D341Med (cell line): ENCODE data around the gene TP53I13.

Source experiments
- DNase-seq: peaks from one replicate; pipeline ENCODE4 v3.0.0; 2012; ENCODE audit warnings: low spot score

TP53I13 gene

DNA sequence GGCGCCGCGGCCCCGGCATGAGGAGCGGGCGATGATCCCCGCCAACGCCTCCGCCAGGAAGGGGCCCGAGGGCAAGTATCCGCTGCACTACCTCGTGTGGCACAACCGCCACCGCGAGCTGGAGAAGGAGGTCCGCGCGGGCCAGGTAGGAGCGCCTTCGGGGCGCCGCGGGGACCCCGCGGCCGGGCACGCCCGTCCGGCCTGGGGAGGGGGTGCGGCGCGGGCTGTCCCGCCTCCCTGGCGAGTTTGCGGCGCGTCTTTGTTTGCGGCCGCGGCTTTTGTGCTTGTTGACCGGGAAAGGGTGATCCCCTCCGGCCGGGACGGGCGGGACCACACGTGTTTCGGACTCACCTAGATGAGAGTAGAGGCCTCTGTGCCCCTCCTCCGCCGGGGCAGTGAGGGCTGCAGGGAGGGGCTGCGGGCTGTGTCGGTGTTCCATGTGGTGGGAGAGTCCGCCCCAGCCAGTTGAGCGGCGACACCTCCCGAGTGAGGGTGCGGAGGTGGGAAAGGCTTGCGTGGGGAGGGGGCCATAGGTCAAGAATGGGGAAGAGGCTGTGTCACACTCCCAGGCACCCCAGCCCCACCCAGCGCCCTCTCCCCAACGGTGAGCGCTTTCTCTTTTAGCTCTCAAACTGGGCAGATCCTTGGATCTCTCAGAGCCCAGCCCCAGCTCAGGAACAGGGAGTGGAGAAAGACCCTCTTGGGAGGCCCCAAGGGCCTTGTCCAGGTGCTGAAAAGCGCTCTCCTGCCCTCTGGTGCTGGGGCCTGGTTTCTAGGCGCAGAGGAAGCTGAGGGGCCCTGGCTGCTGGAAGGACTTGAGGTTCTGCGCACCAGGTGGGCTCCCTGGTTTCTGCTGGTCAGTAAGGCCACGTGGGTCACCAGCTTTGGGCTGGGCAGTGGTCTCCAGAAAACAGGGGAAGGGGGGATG, 25.4 kb downstream of the TP53I13 start:
- DNase-seq = peak; percentile 77

- DNase-seq = no peak
These were observed 26.1 kb downstream of the TP53I13 start for GRCh38 chr17:29594519-29595090.

DNA sequence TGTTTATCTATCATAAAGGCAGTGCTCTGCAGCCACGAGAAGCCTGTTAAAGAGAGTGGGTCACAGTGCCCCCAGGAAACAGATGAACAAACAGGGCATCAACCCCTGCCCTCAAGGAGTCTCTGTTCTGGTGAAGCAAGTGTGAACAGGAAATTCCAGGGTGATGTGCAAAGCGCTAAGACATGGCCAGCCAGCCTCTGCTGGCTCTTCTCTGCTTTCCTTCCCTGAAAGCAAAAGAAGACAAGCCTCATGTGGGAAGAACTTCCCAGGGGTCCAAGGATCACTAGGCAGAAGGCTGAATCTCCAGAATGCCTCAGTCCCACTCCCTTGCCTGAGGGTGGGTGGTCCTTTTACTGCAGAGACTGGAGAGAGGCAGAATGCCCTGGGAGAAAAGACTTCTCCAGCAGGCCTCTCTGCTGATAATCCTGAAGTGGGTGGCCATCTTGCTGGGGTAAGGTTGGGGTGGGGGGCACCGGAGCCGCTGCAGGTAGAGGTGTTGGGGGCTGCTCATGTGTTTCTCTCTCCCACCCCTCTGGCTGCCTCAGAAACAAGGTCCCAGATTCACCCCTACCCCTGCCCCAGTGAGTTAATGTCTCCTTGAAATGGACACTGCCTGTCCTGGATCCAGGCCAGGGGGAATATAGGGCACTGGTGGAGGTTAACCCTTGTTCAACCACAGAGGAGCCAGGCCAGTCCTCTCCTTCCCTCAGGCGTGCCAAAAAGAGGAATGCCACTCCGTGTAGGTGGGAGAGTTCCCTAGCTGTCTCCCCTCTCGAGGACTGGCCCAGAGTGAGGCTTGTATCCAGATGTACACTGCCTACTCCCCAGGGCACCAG, 26.8 kb downstream of the TP53I13 start:
- no peak for DNase-seq

DNA sequence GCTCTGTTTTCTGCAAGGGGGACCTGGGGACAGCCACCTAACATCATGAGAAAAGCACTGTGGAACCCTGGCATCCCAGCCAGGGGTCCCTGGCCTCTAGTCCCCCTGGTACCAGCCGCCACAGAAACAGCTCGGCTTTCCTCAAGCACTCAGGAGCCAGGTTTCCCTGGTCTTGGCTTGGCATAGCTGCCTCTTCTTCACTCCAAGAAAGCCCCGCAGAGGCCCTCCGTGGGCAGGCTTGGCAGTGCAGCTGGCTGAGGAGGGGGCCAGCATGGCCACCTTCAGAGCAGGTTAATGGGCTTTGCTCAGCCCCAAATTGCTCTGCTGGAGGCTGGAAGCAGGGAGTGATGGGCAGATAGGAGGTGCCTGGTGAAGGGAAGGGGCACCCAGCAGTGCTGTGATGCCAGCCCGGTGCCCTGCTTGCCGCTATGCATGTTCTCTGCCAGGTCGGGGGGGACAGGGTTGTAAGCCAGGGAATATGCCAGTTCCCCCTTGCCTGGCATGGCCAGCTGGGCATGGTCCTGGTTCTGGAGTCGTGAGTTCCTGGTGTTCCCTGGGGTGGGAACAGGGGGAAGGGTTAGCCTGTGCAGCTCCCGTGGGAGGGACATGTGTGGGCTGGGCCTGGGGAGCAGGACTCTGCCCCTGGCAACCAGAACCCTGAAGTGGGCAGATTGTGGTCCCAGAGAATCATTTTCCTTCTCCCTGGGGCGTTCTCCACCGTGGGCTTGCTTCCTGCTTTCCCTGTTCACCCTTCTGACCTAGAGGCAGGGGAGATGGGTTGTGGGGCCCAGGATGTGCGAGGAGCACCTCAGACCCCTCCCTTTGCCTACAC, 27.7 kb downstream of the TP53I13 start:
- no peak for DNase-seq

DNA sequence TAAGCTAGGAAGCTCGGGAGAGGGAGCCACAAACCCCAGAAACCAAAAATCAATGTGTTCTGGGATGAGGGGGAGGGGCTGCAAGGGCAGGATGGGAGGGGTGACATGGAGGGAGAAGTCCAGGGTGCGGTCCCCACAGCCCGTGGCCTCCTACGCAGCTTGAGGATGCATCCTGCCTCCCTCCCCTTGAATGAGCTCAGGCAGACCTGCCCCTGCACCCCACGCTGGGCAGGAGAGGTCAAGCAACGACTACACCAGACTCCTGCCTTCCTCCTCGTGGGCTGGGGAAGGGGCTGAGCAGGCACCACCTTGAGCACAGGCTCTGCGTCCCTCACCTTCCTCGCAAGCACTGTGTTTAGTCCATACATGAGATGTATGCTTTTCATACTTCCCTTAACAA, 28.3 kb downstream of the TP53I13 start:
- DNase-seq = no peak

DNA sequence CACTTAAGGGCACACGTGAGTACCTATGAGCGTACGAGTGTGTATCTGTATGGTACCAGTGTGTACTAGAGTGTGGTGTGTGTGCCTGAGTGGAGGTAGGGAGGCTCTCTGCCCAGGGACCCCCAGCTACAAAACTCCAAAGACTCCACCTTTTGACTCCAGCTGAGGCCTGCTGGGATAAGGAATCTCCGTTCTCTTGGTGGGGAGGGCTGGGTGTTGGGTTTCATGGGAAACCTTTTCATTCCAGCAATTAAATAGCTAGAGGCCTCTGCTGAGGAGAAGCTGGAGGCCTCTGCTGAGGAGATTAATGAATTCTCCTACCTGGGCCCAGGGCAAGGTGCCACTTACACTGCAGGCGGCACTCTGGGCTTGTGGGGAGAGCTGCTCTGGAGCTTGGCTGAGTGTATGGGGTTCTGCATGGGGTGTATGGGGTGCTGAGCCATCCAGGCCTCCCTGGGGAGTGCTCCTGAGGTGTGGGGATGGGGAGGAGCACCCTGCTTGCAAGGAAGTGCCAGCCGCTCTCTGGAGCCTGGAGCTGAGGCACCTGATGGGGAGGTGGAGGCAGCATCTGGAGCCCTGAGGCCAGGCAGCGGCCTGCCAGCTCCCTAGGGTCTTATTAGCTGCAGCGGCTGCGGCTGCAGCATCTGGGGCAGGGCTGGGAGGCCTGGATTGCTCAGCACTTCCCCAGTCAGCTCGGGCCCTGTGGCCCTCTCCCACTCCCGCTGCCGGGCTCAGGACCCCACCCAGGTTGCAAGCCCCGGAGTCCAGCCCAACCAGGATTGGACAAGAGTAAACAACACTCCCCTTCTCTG, 29.1 kb downstream of the TP53I13 start:
- peak; percentile 75 for DNase-seq

GRCh38 chr17:29603109-29603674, 34.7 kb downstream of the TP53I13 start:
- DNase-seq = no peak

DNA sequence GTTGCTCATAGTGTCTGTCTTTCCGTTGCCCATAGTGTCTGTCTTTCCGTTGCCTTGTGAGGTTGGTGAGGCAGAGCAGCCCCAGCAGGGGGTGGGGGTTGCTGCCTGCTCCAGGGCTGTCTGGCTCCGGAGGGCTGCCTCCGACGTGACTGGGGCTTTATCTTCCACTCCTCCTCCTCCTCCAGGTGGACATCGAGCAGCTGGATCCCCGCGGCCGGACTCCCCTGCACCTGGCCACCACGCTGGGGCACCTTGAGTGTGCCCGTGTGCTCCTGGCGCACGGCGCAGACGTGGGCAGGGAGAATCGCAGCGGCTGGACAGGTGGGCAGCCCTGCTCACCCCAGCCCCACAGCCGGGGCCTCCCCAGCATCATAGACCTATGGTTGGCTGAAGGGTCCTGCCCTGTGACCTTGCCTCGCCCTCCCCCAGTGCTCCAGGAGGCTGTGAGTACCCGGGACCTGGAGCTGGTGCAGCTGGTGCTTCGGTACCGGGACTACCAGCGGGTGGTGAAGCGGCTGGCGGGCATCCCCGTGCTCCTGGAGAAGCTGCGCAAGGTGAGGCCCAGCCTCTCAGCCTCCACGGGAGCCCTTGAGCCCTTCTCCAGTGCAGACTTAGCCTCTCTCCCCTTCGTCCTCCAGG, 39.2 kb downstream of the TP53I13 start:
- DNase-seq = no peak

DNA sequence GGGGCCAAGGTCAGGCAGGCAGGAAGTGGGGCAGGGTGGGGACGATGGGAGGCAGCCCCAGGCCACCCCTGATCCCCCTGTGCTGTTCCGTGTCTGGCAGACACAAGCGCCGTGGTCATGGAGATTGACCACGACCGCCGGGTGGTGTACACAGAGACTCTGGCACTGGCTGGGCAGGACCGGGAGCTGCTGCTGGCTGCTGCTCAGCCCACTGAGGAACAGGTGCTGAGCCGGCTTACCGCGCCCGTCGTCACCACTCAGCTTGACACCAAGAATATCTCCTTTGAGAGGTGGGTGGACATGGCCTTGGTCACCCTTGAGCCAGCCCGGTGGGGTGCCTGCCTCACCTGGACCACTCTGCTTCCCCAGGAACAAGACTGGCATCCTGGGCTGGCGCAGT, 40.5 kb downstream of the TP53I13 start:
- no peak for DNase-seq

- DNase-seq = no peak
These were observed 41.9 kb downstream of the TP53I13 start for GRCh38 chr17:29610395-29610794.

DNA sequence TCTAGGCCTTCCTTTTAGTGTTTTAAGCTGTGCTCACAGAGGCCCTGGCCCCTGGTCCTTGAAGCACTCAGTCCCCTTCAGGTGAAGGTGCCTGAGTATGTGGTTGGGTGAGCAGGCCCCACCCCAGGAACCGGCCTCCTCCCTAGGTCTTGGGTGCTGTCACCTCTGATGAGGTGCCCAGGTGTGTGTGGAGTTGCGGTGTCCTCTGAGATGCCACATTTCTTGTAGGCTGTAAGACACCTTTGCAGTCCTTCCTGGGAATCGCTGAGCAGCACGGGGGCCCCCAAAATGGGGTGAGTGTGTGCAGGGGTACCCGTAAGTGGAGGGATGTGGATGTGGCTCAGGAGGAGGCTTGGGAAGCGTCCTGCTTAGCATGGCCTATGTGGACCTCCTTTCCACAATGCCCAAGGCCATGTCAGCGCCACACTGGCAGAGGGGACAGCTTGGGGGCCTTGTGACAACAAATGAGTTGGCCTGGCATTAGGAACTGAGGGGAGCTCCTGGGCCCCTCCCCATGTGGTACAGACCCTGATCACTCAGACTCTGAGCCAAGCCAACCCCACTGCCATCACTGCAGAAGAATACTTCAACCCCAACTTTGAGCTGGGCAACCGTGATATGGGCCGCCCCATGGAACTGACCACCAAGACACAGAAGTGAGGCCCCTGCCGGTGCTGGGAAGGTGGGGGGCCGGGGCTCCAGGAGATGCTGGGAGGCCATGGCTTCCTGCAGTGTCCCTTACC, 43.0 kb downstream of the TP53I13 start:
- no peak for DNase-seq

DNA sequence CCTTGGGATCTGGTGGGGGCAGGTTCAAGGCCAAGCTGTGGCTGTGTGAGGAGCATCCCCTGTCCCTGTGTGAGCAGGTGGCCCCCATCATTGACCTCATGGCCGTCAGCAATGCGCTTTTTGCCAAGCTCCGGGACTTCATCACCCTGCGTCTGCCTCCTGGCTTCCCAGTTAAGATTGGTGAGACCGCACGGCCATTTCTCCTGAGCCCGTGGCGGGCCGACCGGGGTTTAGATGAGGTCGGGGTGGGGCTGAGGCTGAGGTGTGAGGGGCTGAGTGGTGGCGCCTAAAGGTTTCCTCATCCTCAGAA, 43.5 kb downstream of the TP53I13 start:
- DNase-seq = no peak

- DNase-seq = no peak
These were observed 44.1 kb downstream of the TP53I13 start for GRCh38 chr17:29612404-29613280.

DNA sequence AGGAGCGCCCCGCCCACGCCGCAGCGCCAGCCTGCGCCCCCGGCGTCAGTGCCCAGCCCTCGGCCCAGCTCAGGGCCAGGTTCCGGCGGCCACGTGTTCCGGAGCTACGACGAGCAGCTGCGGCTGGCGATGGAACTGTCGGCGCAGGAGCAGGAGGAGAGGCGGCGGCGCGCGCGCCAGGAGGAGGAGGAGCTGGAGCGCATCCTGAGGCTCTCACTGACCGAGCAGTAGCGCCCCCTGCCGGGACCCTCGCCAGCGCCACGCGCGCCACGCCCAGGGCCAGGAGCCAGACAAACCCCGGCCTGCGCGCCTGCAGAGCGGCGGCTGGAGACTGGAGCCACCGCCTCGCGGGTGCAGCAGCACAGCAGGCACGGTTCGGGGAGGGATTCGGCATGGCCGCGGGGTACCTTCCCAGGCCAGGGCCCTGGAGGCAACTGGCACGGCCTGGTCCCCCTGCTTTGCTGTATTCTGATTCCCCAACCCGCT, 44.9 kb downstream of the TP53I13 start:
- DNase-seq = no peak

GRCh38 chr17:29613856-29614255, 45.4 kb downstream of the TP53I13 start:
- no peak for DNase-seq

DNA sequence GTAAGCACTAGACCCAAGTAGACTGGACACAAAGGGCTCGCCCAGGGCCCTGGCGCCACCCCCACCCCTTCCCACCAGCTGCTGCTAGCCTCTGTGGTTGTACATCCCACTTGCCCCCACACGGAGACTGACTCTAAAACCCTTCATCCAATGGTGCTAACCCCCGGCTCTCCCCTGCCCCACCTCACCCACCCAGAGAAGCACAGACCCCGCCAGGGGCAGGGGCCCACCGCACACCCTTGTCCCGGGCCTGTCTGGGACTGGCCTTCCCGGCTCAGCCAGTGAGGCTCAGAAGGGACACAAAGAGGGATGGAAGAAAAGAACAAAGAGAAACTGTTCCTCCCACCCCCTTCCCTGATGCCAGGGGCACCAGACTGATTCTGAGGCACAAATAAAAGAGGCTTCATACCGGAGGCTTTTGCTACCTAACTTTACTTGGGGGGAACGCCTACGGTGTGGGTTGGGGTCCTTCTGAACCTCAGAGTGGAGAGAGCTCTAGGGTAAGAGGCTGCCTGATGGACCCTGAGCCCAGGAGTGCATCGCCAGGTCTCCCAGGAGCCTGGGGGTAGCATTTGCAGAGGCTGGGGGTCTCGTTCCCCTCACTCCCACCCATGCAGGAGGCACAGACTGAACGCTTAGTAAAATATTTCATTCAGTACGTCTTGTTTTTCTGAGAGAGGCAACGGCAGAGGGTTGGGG, 46.0 kb downstream of the TP53I13 start:
- no peak for DNase-seq

DNA sequence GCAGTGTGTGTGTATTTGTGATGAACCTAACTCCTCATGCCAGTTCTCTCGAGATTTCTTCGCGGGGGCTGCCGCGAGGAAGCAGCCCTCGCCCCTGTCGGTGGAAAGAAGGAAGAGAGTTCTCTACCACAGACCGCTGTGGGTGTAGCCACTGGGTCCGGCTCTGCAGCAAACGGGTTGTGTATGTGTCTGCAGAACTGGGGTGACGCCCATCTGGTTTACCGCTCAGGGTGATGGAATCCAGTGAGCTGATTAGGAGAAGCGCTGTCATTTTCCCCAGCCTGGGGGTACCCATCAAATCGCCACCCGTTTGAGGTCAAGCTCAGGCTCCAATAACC, 46.5 kb downstream of the TP53I13 start:
- DNase-seq = no peak
